NCI-H82 treated with DMSO at 0.1 percent for 48 hours (cell line): Measurements from ENCODE around the gene STX8.
"Not testable (repeated sequence)": the region's sequence is repeated elsewhere in the genome, so short reads cannot be mapped to it uniquely, and the experiment has no call there.

Experiments
- DNase-seq: peaks from one replicate; lab custom pipeline; 2025; ENCODE audit not compliant: unreplicated experiment; lab: John Stamatoyannopoulos, UW

The STX8 gene

GRCh38 chr17:9512323-9513168 is 63.1 kb downstream of the STX8 start:
- no peak for DNase-seq

GRCh38 chr17:9509236-9509816 is 66.3 kb downstream of the STX8 start:
- no peak for DNase-seq

DNA sequence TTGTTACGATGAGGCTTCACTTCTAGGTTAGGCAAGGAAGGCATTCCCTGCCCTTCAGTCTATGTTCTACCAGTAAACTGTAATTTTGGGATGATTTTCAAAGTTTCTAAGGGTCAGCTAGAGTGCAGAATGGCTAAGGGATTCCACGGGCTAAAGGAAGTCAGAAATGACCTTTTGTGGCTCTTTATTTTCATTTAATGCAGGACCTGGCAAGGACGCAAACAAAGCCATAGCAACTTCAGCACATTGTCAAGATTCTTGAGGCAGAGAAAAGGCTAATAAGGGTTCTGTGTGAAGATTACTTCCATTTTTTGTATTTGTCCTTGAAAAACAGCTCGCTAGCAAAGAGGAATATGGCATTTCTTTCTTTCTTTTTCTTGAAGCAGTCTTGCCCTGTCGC is 76.6 kb downstream of the STX8 start:
- no peak for DNase-seq

- no peak for DNase-seq
Measured at GRCh38 chr17:9498490-9498889, 77.1 kb downstream of the STX8 start.

DNA sequence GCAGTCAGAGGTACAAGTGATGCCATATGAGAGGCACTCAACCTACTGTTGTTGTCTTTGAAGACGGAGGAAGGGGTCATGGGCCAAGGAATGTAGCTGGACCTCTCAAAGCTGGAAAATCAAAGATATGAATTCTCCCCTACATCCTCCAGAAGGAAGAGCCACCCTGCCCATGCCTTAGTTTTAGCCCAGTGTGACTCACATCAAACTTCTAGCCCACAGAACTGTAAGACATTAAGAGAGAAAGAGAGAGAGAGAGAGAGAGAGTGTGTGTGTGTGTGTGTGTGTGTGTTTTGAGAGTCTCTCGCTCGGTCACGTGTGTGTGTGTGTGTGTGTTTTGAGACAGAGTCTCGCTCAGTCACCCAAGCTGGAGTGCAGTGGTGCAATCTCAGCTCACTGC is 87.1 kb downstream of the STX8 start:
- DNase-seq: no peak

DNA sequence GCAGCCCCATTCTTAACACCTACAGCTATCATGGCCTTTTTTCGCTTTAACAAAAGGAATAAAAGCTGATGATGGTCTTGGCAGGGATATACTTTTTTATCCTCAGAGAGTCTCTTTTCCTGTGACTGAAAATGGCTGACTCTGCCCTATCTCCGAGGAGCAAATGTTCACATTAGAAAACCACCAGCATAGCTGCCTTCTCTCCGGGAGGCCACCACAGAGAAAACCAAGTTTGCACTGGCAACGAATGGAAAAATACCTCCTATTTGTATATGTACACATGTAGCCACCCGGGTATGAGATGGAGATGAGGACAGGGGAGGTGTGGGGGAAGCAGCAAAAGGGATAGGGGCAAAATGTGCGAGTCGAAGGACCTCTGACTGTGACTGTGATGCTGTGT is 88.2 kb downstream of the STX8 start:
- no peak for DNase-seq

GRCh38 chr17:9484789-9485188 is 90.8 kb downstream of the STX8 start:
- no peak for DNase-seq

DNA sequence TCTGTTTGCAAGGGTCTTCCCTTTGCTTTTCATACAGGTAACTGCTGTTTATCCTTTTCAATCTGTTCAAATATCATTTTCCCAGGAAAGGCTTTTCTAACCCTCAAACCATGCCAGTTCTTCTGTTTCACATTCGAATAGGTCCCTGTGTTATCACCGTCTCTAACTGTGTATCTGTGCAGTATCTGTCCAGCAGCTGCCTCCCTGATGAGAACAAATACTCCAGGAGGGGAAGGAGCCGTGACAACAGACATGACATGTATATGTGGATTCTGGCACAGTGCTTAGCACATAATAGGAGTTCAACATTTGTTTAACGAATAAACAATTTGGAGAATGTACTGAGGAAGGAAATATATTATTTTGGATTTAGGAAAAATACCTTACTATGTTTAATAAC is 95.7 kb downstream of the STX8 start:
- DNase-seq: no peak

GRCh38 chr17:9478889-9479288 is 96.7 kb downstream of the STX8 start:
- DNase-seq: no peak

DNA sequence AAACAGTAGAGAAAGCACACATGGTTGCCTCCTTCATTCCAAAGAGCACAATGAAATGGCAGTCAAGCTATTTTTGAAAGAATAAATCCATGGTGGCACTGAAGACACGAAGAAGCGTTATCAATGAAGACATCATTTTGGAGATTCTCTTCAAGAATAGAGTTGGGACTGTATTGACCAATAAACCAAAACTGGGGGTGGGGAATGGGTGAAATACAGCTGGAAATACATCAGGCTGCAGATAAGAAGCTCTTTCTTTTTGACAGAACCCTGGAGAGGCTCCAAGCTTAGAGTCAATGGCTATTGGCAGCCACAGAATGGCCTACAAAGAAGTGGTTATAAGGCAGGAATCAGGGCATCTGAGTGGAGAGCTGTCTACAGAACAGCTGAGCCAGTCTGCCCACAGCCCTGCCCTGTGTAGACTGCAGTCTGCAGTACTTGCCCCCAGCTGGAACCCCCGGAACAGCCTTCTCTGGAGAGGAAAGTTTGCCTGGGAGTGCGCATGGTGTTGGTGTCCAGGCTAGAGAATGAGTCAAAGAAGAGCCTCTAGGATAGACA is 100.4 kb downstream of the STX8 start:
- no peak for DNase-seq

DNA sequence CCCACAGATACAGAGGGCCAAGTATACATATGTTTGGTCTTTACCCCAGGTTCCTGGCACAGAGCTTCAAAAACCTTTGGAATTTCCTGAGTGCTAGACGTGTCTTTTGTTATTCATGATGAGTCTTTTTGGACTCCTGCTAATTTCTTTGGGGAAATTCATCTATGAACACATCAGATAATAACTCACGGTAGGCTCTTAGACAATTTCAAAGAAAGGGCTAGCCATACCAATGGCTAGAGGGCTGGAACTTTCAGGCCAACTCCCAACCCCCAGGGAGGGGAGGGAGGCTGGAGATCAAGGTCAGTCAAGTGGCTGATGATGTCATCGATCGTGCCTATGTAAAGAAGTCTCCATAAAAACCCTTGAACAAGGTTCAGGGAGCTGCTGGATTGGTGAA is 101.9 kb downstream of the STX8 start:
- DNase-seq: no peak

DNA sequence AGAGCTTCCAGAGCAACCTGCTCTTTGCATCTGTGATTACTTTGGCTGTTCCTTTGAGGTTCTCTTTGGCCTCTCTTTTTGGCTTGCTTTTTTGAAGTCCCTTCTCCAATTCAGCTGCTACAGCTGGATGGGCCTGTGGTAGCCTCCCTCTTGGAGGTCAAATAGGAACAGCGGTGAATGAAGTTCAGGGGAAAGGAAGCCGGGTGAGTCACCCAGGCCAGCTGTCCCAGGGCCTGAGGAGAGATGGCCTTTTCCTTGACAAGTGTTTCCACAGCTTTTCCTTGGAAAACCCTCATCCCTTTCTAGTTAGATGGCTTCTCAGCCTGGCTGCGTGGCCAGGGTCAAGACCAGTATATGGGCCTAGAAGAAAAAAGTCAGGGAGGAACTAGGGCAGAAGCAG is 103.1 kb downstream of the STX8 start:
- DNase-seq: no peak

DNA sequence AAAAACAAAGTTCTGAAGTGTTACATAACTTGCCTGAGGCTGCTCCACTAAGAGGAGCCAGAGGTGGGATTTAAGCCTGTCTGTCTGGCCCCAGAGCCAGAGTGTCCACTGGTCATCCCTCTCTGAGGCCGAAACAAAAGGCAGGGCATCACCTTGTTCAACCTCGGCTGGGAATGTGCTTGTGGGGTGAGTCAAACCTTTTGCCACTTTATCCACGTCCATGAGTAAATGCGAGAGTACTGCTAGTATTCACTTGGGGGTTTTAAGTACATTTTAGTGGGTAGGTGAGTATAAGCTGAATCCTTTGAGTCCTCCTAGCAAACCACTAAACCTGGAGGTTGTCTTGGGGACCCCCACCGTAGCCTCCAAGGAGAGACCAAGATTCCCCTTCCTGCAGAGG is 103.5 kb downstream of the STX8 start:
- no peak for DNase-seq

- DNase-seq: no peak
Measured at GRCh38 chr17:9470171-9470570, 105.4 kb downstream of the STX8 start.

DNA sequence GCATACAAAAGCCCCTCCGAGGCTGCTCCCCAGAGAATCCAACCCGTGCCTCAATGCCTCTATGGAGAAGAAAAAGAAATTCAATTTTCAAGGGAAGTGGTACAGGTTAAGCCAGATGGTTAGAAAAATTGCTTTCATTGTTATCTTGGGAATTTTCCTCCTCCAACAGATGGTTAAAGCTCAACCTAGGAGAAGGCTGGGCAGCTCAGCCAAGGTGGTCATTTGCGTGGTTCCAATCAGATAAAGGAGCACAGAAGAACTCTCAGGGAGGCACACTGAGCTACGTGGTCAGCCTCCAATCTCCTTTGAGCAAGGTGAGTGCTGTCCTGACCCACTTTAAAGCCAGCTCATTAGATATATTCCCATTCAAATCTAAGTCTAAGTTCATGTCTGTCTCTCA is 106.7 kb downstream of the STX8 start:
- no peak for DNase-seq

GRCh38 chr17:9468532-9468931 is 107.1 kb downstream of the STX8 start:
- no peak for DNase-seq

GRCh38 chr17:9467518-9467917 is 108.1 kb downstream of the STX8 start:
- no peak for DNase-seq

DNA sequence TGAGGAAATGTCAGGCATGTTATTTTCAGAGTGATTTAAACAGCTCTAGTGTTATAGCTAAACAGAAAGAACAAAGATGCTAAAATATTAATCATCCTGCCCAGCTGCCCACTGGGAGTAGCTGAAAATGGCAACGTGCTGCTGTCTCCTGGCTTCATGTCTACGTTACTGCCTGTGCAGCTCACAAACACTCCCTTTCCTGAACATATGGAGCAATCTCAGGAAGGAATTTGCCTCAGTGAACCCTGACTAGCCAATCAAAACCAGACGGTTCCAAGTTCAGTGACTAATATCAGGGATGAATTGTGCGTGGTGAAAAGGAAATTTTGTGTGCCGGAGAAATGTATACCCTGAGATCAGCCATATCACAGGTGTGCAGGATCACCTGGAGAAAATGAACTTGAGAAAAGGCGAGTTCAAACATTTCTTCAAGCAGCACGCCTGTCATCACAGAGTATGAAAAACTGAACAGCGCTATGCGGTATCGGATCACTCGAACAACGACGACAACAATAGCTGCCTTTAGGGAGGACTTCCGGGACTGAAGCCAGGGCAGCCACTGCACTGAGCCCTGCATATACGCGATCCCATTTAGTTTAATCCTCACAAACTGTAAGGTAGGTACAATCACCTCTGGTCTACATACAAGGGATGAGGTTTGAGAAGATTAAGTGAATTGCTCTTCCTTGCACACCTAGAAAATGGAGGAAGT is 110.3 kb downstream of the STX8 start:
- DNase-seq: no peak

- no peak for DNase-seq
Measured at GRCh38 chr17:9457005-9457404, 118.6 kb downstream of the STX8 start.

DNA sequence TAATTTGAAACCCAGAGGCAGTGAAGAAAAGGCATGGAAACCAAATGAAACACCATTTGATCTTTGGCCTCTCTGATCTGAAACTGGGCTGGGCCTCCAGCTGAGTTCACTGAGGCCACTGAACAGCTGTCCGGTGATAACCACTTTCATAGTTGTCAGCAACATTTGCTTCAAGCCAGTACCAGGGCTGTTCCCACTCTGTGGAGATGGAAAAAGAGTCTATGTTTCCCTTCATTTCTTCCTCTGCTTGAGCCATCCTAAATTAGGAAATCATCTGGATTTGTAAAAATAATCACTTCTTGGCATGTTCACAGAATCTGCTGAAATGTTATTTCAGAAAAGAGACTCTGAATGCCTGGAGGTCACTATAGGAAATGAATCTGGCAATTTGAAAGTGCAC is 119.3 kb downstream of the STX8 start:
- no peak for DNase-seq

DNA sequence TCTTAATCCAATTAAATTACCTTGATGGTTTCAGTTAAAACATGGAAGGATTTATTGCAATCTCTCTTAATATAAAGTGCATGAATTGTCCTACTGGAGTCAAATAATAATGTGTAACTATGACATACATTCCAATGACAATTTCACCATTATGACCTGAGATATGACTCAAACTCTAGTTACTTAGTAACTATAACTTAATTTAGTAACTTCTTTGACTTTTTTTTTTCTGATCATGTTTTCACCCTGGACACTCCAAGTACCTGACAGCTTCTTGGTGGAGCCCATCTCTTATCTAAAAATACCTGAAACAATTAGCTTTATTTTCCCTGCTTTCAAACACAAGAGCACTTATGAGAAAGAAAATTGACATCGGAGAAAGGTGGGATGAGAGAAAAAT is 123.7 kb downstream of the STX8 start:
- no peak for DNase-seq

GRCh38 chr17:9447298-9447697 is 128.3 kb downstream of the STX8 start:
- not testable (repeated sequence) for DNase-seq
